Measurements from ENCODE around the gene PTGR2.
A peak's percentile ranks its signal among the peaks of the same experiment; 100 is the strongest.
"Not testable (repeated sequence)": the region's sequence is repeated elsewhere in the genome, so short reads cannot be mapped to it uniquely, and the experiment has no call there.

Gene PTGR2

GRCh38 chr14:73884438-73885190, 33.0 kb downstream of the PTGR2 start:
- Mint-ChIP-seq H3K4me1 (ENCODE audit: low read depth) (peaks cover 35% of the 10 kb centered on the region), H3K27ac (no peak overlapping the region), H3K9me3 (no peaks in the 10 kb centered on the region), H3K27me3 (no peaks in the 10 kb centered on the region), H3K36me3 (ENCODE audit: low read depth) (peaks cover 18% of the 10 kb centered on the region), H3K4me3 (no peak overlapping the region)
- intact Hi-C loops (cut with micrococcal nuclease) = no loop called here

DNA sequence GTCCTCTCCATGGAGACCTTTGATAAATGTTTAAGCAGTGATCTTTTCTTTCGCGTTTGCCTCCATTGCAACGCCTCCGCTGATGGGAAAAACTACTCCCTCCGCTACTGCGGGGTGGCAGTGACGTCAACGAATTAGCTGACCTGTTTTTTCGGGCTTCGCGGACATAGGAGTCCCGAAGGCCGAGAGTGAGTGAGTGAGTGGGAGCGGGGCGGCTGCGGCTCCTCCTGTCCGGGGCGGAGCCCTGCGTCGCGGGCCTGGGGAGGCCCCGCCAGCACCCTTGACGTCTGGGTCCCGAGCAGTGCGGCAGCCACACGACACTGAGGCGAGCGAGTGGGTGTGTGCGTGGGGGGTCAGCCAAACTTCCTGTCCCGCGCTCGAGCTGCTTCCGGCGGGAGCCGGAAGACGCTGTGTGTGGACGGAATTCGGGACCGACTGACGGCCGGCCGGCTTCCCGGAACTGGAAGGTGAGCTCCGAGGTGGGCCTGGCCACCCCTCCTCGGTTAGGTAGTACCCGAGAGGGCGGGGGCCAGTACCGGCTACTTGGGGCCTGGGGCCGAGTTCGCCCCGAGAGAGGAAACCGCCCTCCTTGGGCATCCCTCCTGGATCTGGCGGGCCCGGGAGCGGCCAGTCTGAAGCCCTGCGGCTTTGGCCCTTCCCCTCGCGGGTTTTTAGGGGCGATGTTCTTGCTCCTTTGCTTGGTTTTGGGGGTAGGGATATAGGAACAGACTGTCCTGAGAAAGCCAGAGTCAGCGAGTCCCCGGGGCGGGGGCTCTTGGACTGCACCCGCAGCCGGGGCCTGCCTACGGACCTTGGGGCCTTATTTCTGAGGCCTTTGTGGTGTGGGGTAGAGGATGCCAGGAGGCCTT, 35.1 kb downstream of the PTGR2 start, which contains the start of gene ZNF410:
ZNF410 (plus strand) TSS at position 411 of the 869 bp plus-strand sequence. CDS start 5,317 bp downstream, outside the sequence.
- peaks cover 18% of the 10 kb centered on the region for H3K36me3 Mint-ChIP-seq (ENCODE audit: low read depth)
- no peaks in the 10 kb centered on the region for H3K9me3 Mint-ChIP-seq
- peak within 1 kb of the TSS; percentile 97 for H3K27ac Mint-ChIP-seq
- peaks cover 38% of the 10 kb centered on the region for H3K4me1 Mint-ChIP-seq (ENCODE audit: low read depth)
- H3K27me3 Mint-ChIP-seq = no peaks in the 10 kb centered on the region
- peak within 1 kb of the TSS; percentile 88 for H3K4me3 Mint-ChIP-seq
- intact Hi-C loops (cut with micrococcal nuclease) = loop anchor here (1.0 kb wide), 1 partner anchor 34 kb away; no protein-coding TSS in a partner anchor

DNA sequence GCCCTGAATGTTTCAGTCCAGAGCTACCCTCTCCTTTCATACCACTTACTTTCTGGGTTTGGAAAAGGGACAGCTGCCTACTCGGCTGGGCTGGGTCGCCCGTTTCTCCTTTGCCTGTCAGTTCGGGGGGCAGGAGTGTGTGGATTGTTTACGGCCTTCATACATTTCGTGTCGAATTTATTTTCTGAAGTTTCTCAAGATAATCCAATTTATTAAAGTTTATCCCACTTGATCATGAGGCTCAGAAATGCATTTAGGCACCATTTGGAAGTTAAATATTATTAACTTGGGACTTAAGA, 35.6 kb downstream of the PTGR2 start:
- H3K4me1 Mint-ChIP-seq (ENCODE audit: low read depth) = peaks cover 38% of the 10 kb centered on the region
- peak overlapping the region; percentile 97 for H3K27ac Mint-ChIP-seq
- no peaks in the 10 kb centered on the region for H3K27me3 Mint-ChIP-seq
- intact Hi-C loops (cut with micrococcal nuclease) = no loop called here
- peak overlapping the region; percentile 88 for H3K4me3 Mint-ChIP-seq
- H3K36me3 Mint-ChIP-seq (ENCODE audit: low read depth) = peaks cover 18% of the 10 kb centered on the region
- H3K9me3 Mint-ChIP-seq = no peaks in the 10 kb centered on the region

DNA sequence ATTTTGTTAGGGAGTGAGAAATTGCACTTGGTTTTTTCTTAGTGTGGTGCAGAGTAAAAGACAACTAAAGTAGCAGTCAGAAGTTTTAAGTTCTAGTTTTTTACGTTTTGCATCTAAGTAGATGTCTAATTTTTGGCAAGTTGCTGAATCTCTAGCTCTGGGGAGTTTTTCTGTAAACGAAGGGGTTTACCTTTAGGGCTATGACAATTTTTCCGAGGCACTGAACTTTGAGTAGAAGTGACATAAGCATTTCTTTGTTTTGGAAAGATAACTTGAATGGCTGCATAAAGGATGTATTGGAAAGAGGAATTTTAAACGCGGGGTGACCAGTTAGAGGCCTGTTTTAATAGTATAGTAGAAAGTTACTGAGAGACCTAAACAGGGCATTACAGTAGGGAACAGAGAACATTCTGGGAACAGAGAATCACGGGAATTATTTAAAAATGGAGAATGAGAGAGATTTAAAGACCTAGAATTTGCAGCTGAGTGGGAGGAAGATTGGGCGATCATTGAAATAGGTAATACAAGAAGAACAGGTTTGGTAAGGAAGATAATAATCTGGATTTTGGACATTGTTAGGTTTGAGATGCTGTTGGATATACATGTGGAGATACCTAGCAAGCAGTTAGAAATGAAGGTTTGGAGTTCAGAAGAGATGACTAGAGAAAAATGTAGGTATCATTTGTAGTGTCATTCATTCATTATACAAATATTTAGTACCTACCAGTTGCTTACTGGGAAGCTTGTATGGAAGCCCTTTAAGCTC, 36.2 kb downstream of the PTGR2 start:
- H3K4me1 Mint-ChIP-seq (ENCODE audit: low read depth) = peaks cover 38% of the 10 kb centered on the region
- intact Hi-C loops (cut with micrococcal nuclease) = no loop called here
- H3K27ac Mint-ChIP-seq = peak overlapping the region; percentile 97

GRCh38 chr14:73888460-73888725, 36.8 kb downstream of the PTGR2 start:
- H3K27ac Mint-ChIP-seq = peak overlapping the region; percentile 97
- intact Hi-C loops (cut with micrococcal nuclease) = no loop called here
- peaks cover 38% of the 10 kb centered on the region for H3K4me1 Mint-ChIP-seq (ENCODE audit: low read depth)

More for the DNA sequence above, 36.2 kb downstream of the PTGR2 start:
- Mint-ChIP-seq H3K27me3 (no peaks in the 10 kb centered on the region), H3K36me3 (ENCODE audit: low read depth) (peaks cover 18% of the 10 kb centered on the region), H3K9me3 (no peaks in the 10 kb centered on the region), H3K4me3 (peak overlapping the region; percentile 88)

DNA sequence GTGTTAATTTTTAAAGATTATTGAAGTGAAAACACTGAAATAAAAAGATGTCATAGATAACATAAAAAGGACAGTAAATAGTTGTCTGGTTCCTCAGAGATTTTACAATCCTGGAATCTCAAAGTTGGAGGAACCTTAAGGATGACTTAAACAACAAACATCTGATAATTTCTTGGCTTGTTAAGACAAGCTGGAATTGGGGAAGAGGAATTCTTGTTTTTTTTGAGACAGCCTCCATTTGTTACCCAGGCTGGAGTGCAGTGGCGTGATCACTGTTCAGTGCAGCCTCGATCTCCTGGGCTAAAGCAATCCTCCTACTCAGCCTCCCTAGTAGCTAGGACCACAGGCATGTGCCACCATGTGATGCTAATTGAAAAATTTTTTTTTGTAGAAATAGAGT, 37.3 kb downstream of the PTGR2 start:
- Mint-ChIP-seq H3K36me3 (ENCODE audit: low read depth) (peaks cover 18% of the 10 kb centered on the region), H3K4me1 (ENCODE audit: low read depth) (peaks cover 38% of the 10 kb centered on the region), H3K27me3 (no peaks in the 10 kb centered on the region), H3K9me3 (no peaks in the 10 kb centered on the region), H3K27ac (peak overlapping the region; percentile 30), H3K4me3 (no peak overlapping the region)
- intact Hi-C loops (cut with micrococcal nuclease) = no loop called here

More at GRCh38 chr14:73888460-73888725, 36.8 kb downstream of the PTGR2 start:
- Mint-ChIP-seq H3K27me3 (no peaks in the 10 kb centered on the region), H3K36me3 (ENCODE audit: low read depth) (peaks cover 15% of the 10 kb centered on the region), H3K9me3 (no peaks in the 10 kb centered on the region), H3K4me3 (no peak overlapping the region)

GRCh38 chr14:73889376-73889775, 37.7 kb downstream of the PTGR2 start:
- peak overlapping the region; percentile 30 for H3K27ac Mint-ChIP-seq
- H3K4me1 Mint-ChIP-seq (ENCODE audit: low read depth) = peaks cover 38% of the 10 kb centered on the region
- intact Hi-C loops (cut with micrococcal nuclease) = no loop called here
- no peak overlapping the region for H3K4me3 Mint-ChIP-seq
- H3K27me3 Mint-ChIP-seq = no peaks in the 10 kb centered on the region
- peaks cover 22% of the 10 kb centered on the region for H3K36me3 Mint-ChIP-seq (ENCODE audit: low read depth)
- H3K9me3 Mint-ChIP-seq = no peaks in the 10 kb centered on the region

- H3K27ac Mint-ChIP-seq; H3K4me3 Mint-ChIP-seq; H3K4me1 Mint-ChIP-seq (ENCODE audit: low read depth); H3K9me3 Mint-ChIP-seq; H3K27me3 Mint-ChIP-seq; intact Hi-C loops (cut with micrococcal nuclease): not testable (repeated sequence)
- H3K36me3 Mint-ChIP-seq (ENCODE audit: low read depth) = peaks cover 56% of the 10 kb centered on the region
These were observed 42.6 kb downstream of the PTGR2 start for GRCh38 chr14:73894180-73894687.

- H3K4me3 Mint-ChIP-seq = no peak overlapping the region
- no peaks in the 10 kb centered on the region for H3K9me3 Mint-ChIP-seq
- no peak overlapping the region for H3K27ac Mint-ChIP-seq
- no peaks in the 10 kb centered on the region for H3K4me1 Mint-ChIP-seq (ENCODE audit: low read depth)
- H3K36me3 Mint-ChIP-seq (ENCODE audit: low read depth) = peaks cover 71% of the 10 kb centered on the region
- intact Hi-C loops (cut with micrococcal nuclease) = no loop called here
- H3K27me3 Mint-ChIP-seq = no peaks in the 10 kb centered on the region
These were observed 44.3 kb downstream of the PTGR2 start for GRCh38 chr14:73895939-73896338.

DNA sequence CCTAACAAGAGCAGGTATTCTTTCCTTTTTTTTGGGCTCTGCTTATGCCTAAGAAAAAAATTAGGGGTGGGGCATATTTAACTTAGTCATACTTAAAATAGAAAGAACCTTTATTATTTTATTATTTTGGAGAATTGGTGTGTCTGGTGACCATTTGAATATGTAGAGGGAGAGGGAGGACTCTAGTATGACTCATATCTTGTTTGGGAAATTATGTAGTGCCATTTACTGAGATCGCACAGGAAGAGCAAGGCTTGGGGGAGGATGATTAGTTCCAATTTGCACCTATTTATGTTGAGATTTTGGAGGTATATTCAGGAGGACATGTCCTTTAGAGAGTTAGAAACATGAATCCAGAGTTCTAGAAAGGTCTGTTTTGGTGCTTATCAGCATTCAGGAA, 44.9 kb downstream of the PTGR2 start:
- Mint-ChIP-seq H3K27me3 (no peaks in the 10 kb centered on the region), H3K9me3 (no peaks in the 10 kb centered on the region), H3K4me1 (ENCODE audit: low read depth) (no peaks in the 10 kb centered on the region), H3K36me3 (ENCODE audit: low read depth) (peaks cover 76% of the 10 kb centered on the region), H3K4me3 (no peak overlapping the region), H3K27ac (no peak overlapping the region)
- intact Hi-C loops (cut with micrococcal nuclease) = no loop called here

DNA sequence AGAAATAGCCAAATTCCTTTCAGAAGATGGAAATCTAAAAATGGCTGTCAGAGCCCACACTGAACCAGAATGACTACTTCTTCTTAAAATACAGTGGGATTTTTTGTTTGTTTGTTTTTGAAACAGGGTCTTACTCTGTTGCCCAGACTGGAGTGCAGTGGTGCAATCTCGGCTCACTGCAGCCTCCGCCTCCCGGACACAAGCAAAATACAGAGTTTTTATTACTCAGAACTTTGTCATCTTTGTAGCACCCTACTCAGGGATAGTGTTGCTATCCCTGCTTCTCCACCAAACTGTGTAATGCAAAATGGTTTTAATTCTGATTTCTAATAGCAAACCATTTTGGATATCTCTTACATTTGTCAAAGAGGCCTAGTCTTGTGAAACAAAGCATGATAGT, 51.4 kb downstream of the PTGR2 start:
- intact Hi-C loops (cut with micrococcal nuclease) = no loop called here
- no peak overlapping the region for H3K4me3 Mint-ChIP-seq
- no peaks in the 10 kb centered on the region for H3K27me3 Mint-ChIP-seq
- H3K36me3 Mint-ChIP-seq (ENCODE audit: low read depth) = peaks cover 92% of the 10 kb centered on the region
- H3K9me3 Mint-ChIP-seq = no peaks in the 10 kb centered on the region
- no peak overlapping the region for H3K27ac Mint-ChIP-seq
- no peaks in the 10 kb centered on the region for H3K4me1 Mint-ChIP-seq (ENCODE audit: low read depth)

DNA sequence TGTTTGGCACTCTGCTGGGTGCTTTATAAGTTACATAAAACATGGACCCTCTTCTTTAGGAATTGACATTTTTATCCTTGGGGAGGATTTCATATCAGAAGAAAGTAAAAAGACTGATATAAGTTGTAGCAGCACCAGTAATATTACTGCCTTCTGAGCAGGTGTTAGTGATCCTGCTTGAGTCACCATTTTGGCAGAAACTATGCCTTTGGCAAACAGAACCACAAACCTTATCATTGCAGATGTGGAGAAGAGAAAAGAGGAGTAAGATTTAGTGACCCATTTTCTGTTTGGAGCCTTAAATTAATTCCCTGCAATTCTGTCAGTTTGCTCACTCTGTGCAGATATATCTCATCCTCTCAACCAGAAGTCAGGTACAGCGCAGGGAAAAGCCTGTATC, 58.0 kb downstream of the PTGR2 start:
- Mint-ChIP-seq H3K4me1 (ENCODE audit: low read depth) (peaks cover 6% of the 10 kb centered on the region), H3K36me3 (ENCODE audit: low read depth) (peaks cover 100% of the 10 kb centered on the region), H3K4me3 (no peak overlapping the region), H3K27ac (no peak overlapping the region), H3K27me3 (no peaks in the 10 kb centered on the region), H3K9me3 (no peaks in the 10 kb centered on the region)
- intact Hi-C loops (cut with micrococcal nuclease) = no loop called here

- intact Hi-C loops (cut with micrococcal nuclease) = no loop called here
- Mint-ChIP-seq H3K4me1 (ENCODE audit: low read depth) (peaks cover 6% of the 10 kb centered on the region), H3K27me3 (no peaks in the 10 kb centered on the region), H3K4me3 (no peak overlapping the region), H3K27ac (no peak overlapping the region), H3K36me3 (ENCODE audit: low read depth) (peaks cover 97% of the 10 kb centered on the region), H3K9me3 (no peaks in the 10 kb centered on the region)
These were observed 61.6 kb downstream of the PTGR2 start for GRCh38 chr14:73913256-73913655.

DNA sequence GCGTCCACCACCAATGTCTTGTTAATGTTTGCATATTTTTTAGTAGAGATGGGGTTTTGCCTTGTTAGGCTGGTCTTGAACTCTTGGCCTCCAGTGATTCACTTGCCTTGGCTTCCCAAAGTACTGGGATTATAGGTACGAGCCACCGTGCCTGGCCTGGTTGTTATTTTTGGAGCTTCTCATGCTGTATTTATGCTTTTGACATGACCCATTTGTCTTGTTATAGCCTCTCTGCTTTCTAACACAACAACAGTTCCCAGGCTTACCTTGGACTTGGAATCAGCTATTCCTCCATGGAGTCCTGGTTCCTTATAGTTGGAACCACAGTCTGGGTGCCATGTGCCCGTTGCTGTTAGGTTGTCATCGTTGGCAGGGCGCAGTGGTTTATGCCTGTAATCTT, 64.7 kb downstream of the PTGR2 start:
- Mint-ChIP-seq H3K27me3 (no peaks in the 10 kb centered on the region), H3K4me1 (ENCODE audit: low read depth) (peaks cover under 1% of the 10 kb centered on the region), H3K27ac (no peak overlapping the region), H3K9me3 (no peaks in the 10 kb centered on the region), H3K36me3 (ENCODE audit: low read depth) (peaks cover 97% of the 10 kb centered on the region), H3K4me3 (no peak overlapping the region)
- intact Hi-C loops (cut with micrococcal nuclease) = no loop called here

Measured in dendritic cell treated with granulocyte-macrophage colony-stimulating factor and Interleukin-4, amounts not matched to agents 40 ng/mL and 50 ng/mL, for 4 days (primary cell).